ENCODE data around the gene GAK.

GAK gene

GRCh38 chr4:832536-832935 is 99.6 kb downstream of the GAK start:
- TF ChIP-seq POLR2AphosphoS5 (IDR thresholded peaks at IDR 0.05; ENCODE audit: low read depth, low read length) (no peak), TAF1 (IDR thresholded peaks at IDR 0.05; ENCODE audit: borderline replicate concordance, insufficient read depth, low read length) (no peak), SIN3A (IDR thresholded peaks at IDR 0.05; ENCODE audit: borderline replicate concordance, insufficient read depth, low read length) (no peak), REST (IDR thresholded peaks at IDR 0.05; ENCODE audit: insufficient read depth in 1 of 2, low read depth in 2 of 2, low read length in 2 of 2) (no peak), FOXP2 (optimal IDR thresholded peaks at IDR 0.05; ENCODE audit: borderline replicate concordance, extremely low read depth, extremely low read length, insufficient read depth) (no peak)

DNA sequence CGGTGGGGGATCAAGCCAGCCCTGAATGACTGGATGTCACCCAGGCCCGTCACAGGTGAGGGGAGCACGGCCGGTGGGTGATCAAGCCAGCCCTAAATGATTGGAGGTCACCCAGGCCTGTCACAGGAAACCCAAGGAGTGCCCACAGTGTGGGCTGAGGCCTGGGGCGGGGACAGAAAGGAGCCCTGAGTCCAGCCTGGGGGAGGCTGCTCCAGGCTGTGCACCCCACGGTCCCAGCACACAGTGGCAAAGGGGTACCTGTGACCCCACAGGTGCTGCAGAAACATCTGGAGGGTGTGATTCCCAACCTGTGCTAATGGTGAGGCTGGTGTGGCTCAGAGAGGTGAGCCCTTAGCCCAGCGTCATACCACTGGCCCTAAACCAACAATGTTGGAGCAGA is 100.0 kb downstream of the GAK start:
- TF ChIP-seq TAF1 (IDR thresholded peaks at IDR 0.05; ENCODE audit: borderline replicate concordance, insufficient read depth, low read length) (no peak), POLR2AphosphoS5 (IDR thresholded peaks at IDR 0.05; ENCODE audit: low read depth, low read length) (no peak), REST (IDR thresholded peaks at IDR 0.05; ENCODE audit: insufficient read depth in 1 of 2, low read depth in 2 of 2, low read length in 2 of 2) (no peak), SIN3A (IDR thresholded peaks at IDR 0.05; ENCODE audit: borderline replicate concordance, insufficient read depth, low read length) (no peak), FOXP2 (optimal IDR thresholded peaks at IDR 0.05; ENCODE audit: borderline replicate concordance, extremely low read depth, extremely low read length, insufficient read depth) (no peak)

DNA sequence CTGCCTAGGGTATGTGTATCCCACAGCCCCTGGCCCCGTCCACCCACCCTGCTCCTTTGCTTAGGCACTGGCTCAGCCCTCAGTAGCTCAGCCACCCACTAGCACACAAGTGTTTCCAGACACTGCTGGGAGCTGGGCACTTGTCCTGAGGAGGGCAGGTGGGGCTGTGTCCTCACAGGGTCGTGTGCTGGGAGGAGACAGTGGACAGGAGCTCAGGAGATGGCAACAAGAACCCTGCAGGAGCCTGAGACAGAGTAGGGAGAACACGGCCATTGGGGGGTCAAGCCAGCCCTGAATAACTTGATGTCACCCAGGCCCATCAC is 100.7 kb downstream of the GAK start:
- TF ChIP-seq FOXP2 (optimal IDR thresholded peaks at IDR 0.05; ENCODE audit: borderline replicate concordance, extremely low read depth, extremely low read length, insufficient read depth), result no peak
- no peak for TF ChIP-seq POLR2AphosphoS5 (IDR thresholded peaks at IDR 0.05; ENCODE audit: low read depth, low read length)
- no peak for TF ChIP-seq TAF1 (IDR thresholded peaks at IDR 0.05; ENCODE audit: borderline replicate concordance, insufficient read depth, low read length)
- no peak for TF ChIP-seq REST (IDR thresholded peaks at IDR 0.05; ENCODE audit: insufficient read depth in 1 of 2, low read depth in 2 of 2, low read length in 2 of 2)
- no peak for TF ChIP-seq SIN3A (IDR thresholded peaks at IDR 0.05; ENCODE audit: borderline replicate concordance, insufficient read depth, low read length)

- TF ChIP-seq REST (IDR thresholded peaks at IDR 0.05; ENCODE audit: insufficient read depth in 1 of 2, low read depth in 2 of 2, low read length in 2 of 2) (no peak), POLR2AphosphoS5 (IDR thresholded peaks at IDR 0.05; ENCODE audit: low read depth, low read length) (no peak), FOXP2 (optimal IDR thresholded peaks at IDR 0.05; ENCODE audit: borderline replicate concordance, extremely low read depth, extremely low read length, insufficient read depth) (no peak), SIN3A (IDR thresholded peaks at IDR 0.05; ENCODE audit: borderline replicate concordance, insufficient read depth, low read length) (no peak), TAF1 (IDR thresholded peaks at IDR 0.05; ENCODE audit: borderline replicate concordance, insufficient read depth, low read length) (no peak)
Measured at GRCh38 chr4:830601-831482, 101.3 kb downstream of the GAK start.
